Right atrium auricular region (tissue), 2 donors: ENCODE results near the gene RPS6KL1. TPM values are rescaled to one million over a fixed set of nuclear protein-coding genes. Genes with fewer than 3 reads are reported as not detected.
"Not testable (repeated sequence)": the region's sequence is repeated elsewhere in the genome, so short reads cannot be mapped to it uniquely, and the experiment has no call there.

Experiments used
- DNase-seq: peaks from one replicate; pipeline ENCODE4 v3.0.0-alpha.2; 2019; ENCODE audit warnings: low spot score
- H3K27ac ChIP-seq, 2 donors: fragments of 200-600 bp; sonication (generic); 1 replicate in 1 of 2; 2 replicates in 1 of 2; pipeline ENCODE4 v1.5.1; 2016 to 2019
- H3K27me3 ChIP-seq, 2 donors: fragments of 200-600 bp; sonication (generic); one replicate each; pipeline versions ENCODE4 v1.5.1 to v1.6.0; 2017 to 2019
- H3K36me3 ChIP-seq: fragments of 200-600 bp; sonication (generic); one replicate; pipeline ENCODE4 v1.5.1; 2016
- H3K4me1 ChIP-seq, 2 donors: fragments of 200-600 bp; sonication (generic); one replicate each; pipeline versions ENCODE4 v1.5.1 to v1.6.0; 2017 to 2019
- H3K4me3 ChIP-seq, 2 donors: fragments of 200-600 bp; sonication (generic); 1 replicate in 1 of 2; 2 replicates in 1 of 2; pipeline ENCODE4 v1.5.1; 2017 to 2019; ENCODE audit warnings: mild to moderate bottlenecking in 1 of 2, moderate library complexity in 1 of 2
- H3K9me3 ChIP-seq, 2 donors: fragments of 200-600 bp; sonication (generic); one replicate each; pipeline ENCODE4 v1.5.1; 2019
- total RNA-seq, 2 donors: library from RNA; depleted of rRNA; stranded (reverse); fragments of >200 nt; gene quantifications; one replicate each; pipeline ENCODE4 v1.1.0, GENCODE V29; 2016
- TF ChIP-seq, protein P1 (sequence below), 2 donors: fragments of 200-600 bp; sonication (generic); IDR thresholded peaks; one replicate each; pipeline ENCODE4 v1.5.1; 2019; ENCODE audit warnings: antibody characterized with exemption in 2 of 2

Gene RPS6KL1
- total RNA-seq, 2 donors from 2014 or later = 7.6 to 10.3 TPM

DNA sequence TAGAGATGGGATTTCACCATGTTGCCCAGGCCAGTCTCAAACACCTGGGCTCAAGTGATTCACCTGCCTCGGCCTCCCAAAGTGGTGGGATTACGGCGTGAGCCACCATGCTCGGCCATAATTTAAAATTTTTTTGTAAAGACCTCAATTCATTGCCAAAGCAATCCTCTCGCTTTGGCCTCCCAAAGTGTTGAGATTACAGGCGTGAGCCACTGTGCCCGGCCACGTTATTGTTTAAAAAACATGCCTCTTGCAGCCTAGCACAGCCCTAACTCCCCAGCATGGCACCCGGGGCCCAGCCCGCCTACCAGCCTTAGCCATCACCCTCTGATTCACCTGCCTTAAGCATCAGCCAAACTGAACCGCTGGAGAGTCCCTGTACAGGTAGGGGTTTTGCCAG lies 13.1 kb upstream of the RPS6KL1 start:
- Histone ChIP-seq H3K36me3 (no peaks in the 10 kb centered on the region), H3K4me3 (no peak overlapping the region), H3K9me3 (no peaks in the 10 kb centered on the region), H3K4me1 (peaks cover 0 to 59% of the 10 kb centered on the region in 2 donors), H3K27me3 (no peaks in the 10 kb centered on the region), H3K27ac (no peak overlapping the region)
- DNase-seq = no peak
- TF ChIP-seq, protein P1, sequence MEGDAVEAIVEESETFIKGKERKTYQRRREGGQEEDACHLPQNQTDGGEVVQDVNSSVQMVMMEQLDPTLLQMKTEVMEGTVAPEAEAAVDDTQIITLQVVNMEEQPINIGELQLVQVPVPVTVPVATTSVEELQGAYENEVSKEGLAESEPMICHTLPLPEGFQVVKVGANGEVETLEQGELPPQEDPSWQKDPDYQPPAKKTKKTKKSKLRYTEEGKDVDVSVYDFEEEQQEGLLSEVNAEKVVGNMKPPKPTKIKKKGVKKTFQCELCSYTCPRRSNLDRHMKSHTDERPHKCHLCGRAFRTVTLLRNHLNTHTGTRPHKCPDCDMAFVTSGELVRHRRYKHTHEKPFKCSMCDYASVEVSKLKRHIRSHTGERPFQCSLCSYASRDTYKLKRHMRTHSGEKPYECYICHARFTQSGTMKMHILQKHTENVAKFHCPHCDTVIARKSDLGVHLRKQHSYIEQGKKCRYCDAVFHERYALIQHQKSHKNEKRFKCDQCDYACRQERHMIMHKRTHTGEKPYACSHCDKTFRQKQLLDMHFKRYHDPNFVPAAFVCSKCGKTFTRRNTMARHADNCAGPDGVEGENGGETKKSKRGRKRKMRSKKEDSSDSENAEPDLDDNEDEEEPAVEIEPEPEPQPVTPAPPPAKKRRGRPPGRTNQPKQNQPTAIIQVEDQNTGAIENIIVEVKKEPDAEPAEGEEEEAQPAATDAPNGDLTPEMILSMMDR (IDR thresholded peaks at IDR 0.05) = no peak

DNA sequence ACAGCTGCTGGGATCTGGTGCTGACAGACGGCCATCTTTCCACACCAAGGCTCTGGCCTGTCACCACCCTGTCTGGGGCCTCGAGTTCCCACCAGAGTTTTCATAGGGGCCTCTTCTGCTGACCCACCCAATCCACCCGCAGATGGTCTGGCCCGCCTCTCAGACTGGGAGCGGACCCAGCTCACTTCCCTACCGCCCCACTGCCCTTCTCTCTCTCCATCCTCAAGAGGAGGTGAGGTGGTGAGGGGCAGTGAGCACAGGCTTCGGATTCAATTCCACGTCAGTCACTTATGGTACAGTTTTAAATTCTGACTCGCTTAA lies 12.3 kb upstream of the RPS6KL1 start:
- H3K36me3 ChIP-seq = no peaks in the 10 kb centered on the region
- TF ChIP-seq, protein P1 (IDR thresholded peaks at IDR 0.05) = no peak
- no peaks in the 10 kb centered on the region for H3K27me3 ChIP-seq
- H3K9me3 ChIP-seq = no peaks in the 10 kb centered on the region
- H3K27ac ChIP-seq = peak overlapping the region in 1 of 2 donors; percentile 37
- DNase-seq = no peak
- H3K4me3 ChIP-seq = no peak overlapping the region
- H3K4me1 ChIP-seq = peaks cover 0 to 50% of the 10 kb centered on the region in 2 donors

DNA sequence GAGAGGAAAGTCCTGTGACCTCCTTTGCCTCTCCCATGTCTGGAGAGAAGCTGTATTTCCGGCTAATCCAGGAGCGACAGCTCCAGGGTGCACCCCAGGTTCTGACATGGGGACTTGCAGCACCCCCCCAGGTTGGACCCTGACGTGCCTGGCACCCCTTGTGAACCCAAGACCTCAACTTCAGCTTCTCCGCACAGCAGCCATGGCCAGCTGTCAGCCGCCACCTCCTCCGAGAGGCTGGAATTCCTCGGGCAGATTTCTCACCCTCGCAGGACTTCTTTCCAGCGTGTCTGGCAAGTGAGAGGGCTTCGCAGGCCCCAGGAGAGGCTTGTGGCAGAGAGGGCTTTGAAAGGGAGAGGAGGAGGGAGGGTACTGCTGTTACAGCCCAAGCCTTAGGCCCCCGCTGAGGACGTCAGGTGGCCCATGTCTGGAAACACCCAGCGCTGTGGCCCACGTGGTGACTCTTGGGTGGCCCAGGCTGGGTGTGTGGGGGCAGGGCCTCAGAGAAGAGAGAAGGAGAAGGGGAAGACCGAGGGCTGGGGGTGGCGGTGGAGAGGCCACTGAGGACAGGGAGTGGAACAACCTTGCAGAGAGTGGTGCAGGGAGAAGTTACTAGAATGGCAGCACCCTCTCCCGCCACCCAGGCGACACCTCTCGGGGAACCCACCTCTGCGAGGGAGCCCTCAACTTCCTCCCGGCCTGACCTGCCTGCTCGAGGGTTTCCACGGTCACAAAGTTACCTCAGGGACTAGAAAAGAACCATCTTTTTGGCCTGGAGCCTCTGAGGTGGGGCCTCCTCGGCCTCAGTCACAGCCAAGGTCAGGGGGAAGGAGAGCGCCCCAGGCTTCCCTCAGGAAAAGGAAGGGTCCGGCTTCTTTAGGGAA lies 11.7 kb upstream of the RPS6KL1 start:
- no peak for DNase-seq
- peaks cover 0 to 44% of the 10 kb centered on the region in 2 donors for H3K4me1 ChIP-seq

DNA sequence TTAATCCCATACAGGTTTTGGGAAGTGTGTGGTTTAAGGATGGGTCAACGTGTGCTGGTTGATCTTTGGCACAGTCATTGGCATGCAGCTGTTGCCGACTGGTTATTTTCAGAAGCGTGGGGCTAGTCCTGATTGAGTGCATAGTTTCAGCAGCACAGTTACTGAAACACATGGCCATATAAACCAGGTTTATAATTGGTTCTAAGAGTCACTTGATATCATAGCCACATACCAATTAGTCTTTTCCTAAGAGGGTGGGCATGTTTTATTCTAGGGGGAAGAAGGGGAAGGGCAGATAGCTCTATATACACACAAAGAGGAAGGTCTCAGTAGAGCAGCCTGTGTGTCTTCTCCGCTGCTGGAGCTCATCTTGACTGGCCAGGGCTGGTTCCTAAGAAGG lies 11.0 kb upstream of the RPS6KL1 start:
- Histone ChIP-seq H3K4me1 (peaks cover 0 to 38% of the 10 kb centered on the region in 2 donors), H3K4me3 (no peak overlapping the region), H3K27ac (peak overlapping the region in 1 of 2 donors; percentile 37), H3K9me3 (no peaks in the 10 kb centered on the region), H3K27me3 (no peaks in the 10 kb centered on the region), H3K36me3 (no peaks in the 10 kb centered on the region)
- TF ChIP-seq, protein P1 (IDR thresholded peaks at IDR 0.05) = no peak
- no peak for DNase-seq

More for the DNA sequence above, 11.7 kb upstream of the RPS6KL1 start:
- peak overlapping the region; percentile 37 to 44 for H3K27ac ChIP-seq
- no peaks in the 10 kb centered on the region for H3K36me3 ChIP-seq
- TF ChIP-seq, protein P1 (IDR thresholded peaks at IDR 0.05) = no peak
- H3K27me3 ChIP-seq = no peaks in the 10 kb centered on the region
- H3K9me3 ChIP-seq = no peaks in the 10 kb centered on the region
- no peak overlapping the region for H3K4me3 ChIP-seq

DNA sequence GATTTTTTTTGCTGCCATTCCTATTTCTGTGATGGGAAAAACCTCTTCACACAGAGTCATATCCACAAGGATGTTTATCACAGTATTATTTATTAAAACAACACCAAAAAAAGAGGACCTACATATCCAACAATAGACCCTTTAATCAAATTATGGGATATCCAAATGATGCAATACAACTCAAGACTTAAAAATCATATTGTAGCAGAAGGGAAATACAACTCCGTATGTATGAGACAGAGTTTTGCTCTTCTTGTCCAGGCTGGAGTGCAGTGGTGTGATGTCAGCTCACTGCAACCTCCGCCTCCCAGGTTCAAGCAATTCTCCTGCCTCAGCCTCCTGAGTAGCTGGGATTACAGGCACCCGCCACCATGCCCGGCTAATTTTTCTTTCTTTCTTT lies 9.9 kb upstream of the RPS6KL1 start:
- Histone ChIP-seq H3K4me1 (peaks cover 0 to 34% of the 10 kb centered on the region in 2 donors), H3K27ac (peak overlapping the region in 1 of 2 donors; percentile 21)
- DNase-seq, H3K36me3 ChIP-seq, H3K4me3 ChIP-seq, H3K9me3 ChIP-seq, H3K27me3 ChIP-seq: not testable (repeated sequence)

DNA sequence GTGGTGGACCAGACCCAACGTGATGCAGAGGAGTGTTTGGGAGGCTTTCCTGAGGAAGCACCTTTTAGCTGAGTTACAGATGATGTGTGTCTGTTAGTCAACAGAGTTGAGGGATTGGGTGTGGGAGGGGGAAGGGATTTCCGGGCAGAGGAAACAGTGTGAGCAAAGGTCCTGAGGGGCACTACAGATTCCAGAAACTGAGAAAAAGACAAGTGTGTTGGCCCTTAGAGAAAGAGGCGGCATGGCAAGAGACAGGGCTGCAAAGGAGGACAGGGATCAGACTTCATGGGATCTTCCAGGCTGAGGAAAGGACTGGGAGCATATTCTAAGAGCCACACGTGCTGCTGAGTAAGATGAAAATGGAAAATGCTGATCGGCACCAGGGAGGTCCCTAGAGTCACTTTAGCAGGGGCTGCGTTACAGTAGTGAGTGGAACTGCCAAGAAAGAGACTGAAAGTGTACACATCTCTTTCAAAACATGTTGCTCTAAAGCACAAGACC lies 9.4 kb upstream of the RPS6KL1 start:
- Histone ChIP-seq H3K4me1 (peaks cover 0 to 34% of the 10 kb centered on the region in 2 donors), H3K27me3 (no peaks in the 10 kb centered on the region), H3K27ac (peak overlapping the region in 1 of 2 donors; percentile 21), H3K36me3 (no peaks in the 10 kb centered on the region), H3K4me3 (no peak overlapping the region), H3K9me3 (no peaks in the 10 kb centered on the region)
- TF ChIP-seq, protein P1 (IDR thresholded peaks at IDR 0.05) = no peak
- DNase-seq = no peak

DNA sequence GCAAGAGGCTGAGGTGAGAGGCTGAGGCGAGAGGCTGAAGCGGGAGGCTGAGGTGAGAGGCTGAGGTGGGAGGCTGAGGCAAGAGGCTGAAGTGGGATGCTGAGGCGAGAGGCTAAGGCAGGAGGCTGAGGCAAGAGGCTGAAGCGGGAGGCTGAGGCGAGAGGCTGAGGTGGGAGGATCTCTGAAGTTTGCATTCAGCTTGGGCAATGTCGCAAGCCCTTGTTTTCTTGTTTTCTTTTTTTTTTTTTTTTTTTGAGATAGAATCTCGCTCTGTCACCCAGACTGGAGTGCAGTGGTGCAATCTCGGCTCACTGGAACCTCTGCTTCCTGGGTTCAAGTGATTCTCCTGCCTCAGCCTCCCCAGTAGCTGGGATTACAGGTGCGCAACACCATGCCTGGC lies 8.7 kb upstream of the RPS6KL1 start:
- not testable (repeated sequence) for H3K36me3 ChIP-seq, H3K4me3 ChIP-seq, H3K27me3 ChIP-seq, H3K9me3 ChIP-seq, DNase-seq
- Histone ChIP-seq H3K4me1 (peaks cover 0 to 34% of the 10 kb centered on the region in 2 donors), H3K27ac (peak overlapping the region in 1 of 2 donors; percentile 21)
